Keratinocyte (primary cell): ENCODE results near the gene STK32C. TPM values are rescaled to one million over a fixed set of nuclear protein-coding genes. Genes with fewer than 3 reads are reported as not detected.

Source experiments
- DNase-seq: peaks from one replicate; pipeline ENCODE4 v3.0.0-alpha.2; 2011; ENCODE audit warnings: low read depth, missing footprints, low spot score
- FAIRE-seq: peaks from 2 replicates; lab custom pipeline; 2011; peaks lifted over from hg19 to GRCh38; lab: Jason Lieb, UNC
- H2AFZ ChIP-seq: 2 replicates; pipeline ENCODE4 v1.6.0; 2012; ENCODE audit warnings: low read length, control low read depth, inconsistent platforms; ENCODE audit not compliant: control insufficient read depth
- H3K27ac ChIP-seq: 2 replicates; pipeline ENCODE4 v1.5.1; 2011; ENCODE audit warnings: low read length; ENCODE audit not compliant: control insufficient read depth, insufficient read depth
- H3K27me3 ChIP-seq: 3 replicates; pipeline ENCODE4 v1.6.0; 2011; ENCODE audit warnings: low read length; ENCODE audit not compliant: control insufficient read depth, insufficient read depth; ENCODE audit errors: extremely low read depth
- H3K36me3 ChIP-seq, 2 experiments: 2 replicates in 1 of 2; 3 replicates in 1 of 2; pipeline ENCODE4 v1.5.1; 2011; ENCODE audit warnings: low read length in 2 of 2, mild to moderate bottlenecking in 1 of 2; ENCODE audit not compliant: control insufficient read depth in 2 of 2, insufficient read depth in 2 of 2; ENCODE audit errors: extremely low read depth in 1 of 2
- H3K4me1 ChIP-seq: 3 replicates; pipeline ENCODE4 v1.5.1; 2011; ENCODE audit warnings: low read length; ENCODE audit not compliant: control insufficient read depth, insufficient read depth; ENCODE audit errors: extremely low read depth
- H3K4me2 ChIP-seq: 3 replicates; pipeline ENCODE4 v1.6.0; 2011; ENCODE audit warnings: low read depth, low read length; ENCODE audit not compliant: control insufficient read depth, insufficient read depth; ENCODE audit errors: extremely low read depth
- H3K4me3 ChIP-seq, 3 experiments: fragments of 200-600 bp in 1 of 3; sonication (generic) in 1 of 3; 2 replicates in 2 of 3; 3 replicates in 1 of 3; pipeline ENCODE4 v1.5.1; 2011 to 2016; ENCODE audit warnings: low read length in 3 of 3, mild to moderate bottlenecking in 3 of 3, control low read depth in 2 of 3, inconsistent platforms in 1 of 3, low read depth in 1 of 3, mixed read lengths in 1 of 3, mixed run types in 1 of 3, moderate library complexity in 1 of 3; ENCODE audit not compliant: control insufficient read depth in 2 of 3, insufficient read depth in 2 of 3; ENCODE audit errors: extremely low read depth in 1 of 3
- H3K79me2 ChIP-seq: 2 replicates; pipeline ENCODE4 v1.6.0; 2012; ENCODE audit warnings: low read length; ENCODE audit not compliant: control insufficient read depth, insufficient read depth
- H3K9ac ChIP-seq: 3 replicates; pipeline ENCODE4 v1.6.0; 2011; ENCODE audit warnings: low read length; ENCODE audit not compliant: control insufficient read depth, insufficient read depth; ENCODE audit errors: extremely low read depth
- H3K9me1 ChIP-seq: 3 replicates; pipeline ENCODE4 v1.6.0; 2011; ENCODE audit warnings: low read length; ENCODE audit not compliant: control insufficient read depth, insufficient read depth; ENCODE audit errors: extremely low read depth
- H3K9me3 ChIP-seq: 2 replicates; pipeline ENCODE4 v1.5.1; 2012; ENCODE audit warnings: low read depth, low read length; ENCODE audit not compliant: control insufficient read depth
- H4K20me1 ChIP-seq: 3 replicates; pipeline ENCODE4 v1.6.0; 2011; ENCODE audit warnings: low read length; ENCODE audit not compliant: control insufficient read depth, insufficient read depth; ENCODE audit errors: extremely low read depth
- CTCF ChIP-seq, 3 experiments: IDR thresholded peaks in 1 of 3; conservative IDR thresholded peaks in 1 of 3; optimal IDR thresholded peaks in 1 of 3; 2 replicates in 2 of 3; 3 replicates in 1 of 3; pipeline versions ENCODE3 to v1.5.1; 2011; ENCODE audit warnings: low read length in 3 of 3, mild to moderate bottlenecking in 3 of 3, moderate library complexity in 2 of 3, control low read depth in 1 of 3, inconsistent platforms in 1 of 3; ENCODE audit not compliant: insufficient read depth in 2 of 3; ENCODE audit errors: extremely low read depth in 1 of 3
- EZH2 ChIP-seq: IDR thresholded peaks from one replicate; pipeline ENCODE4 v1.6.1; 2012; ENCODE audit warnings: inconsistent platforms, mild to moderate bottlenecking, low read length, moderate library complexity
- dilution Hi-C: fragments of 300-500 bp; cut with MboI; formaldehyde crosslinking; loops from one replicate; pipeline ENCODE4 v1.7.0; 2020; ENCODE audit warnings: low sequenced_read_pairs; ENCODE audit not compliant: extremely low pct_ligation_motif_present
- polyA plus RNA-seq, 5 experiments: library from polyadenylated mRNA; depleted of rRNA in 3 of 5; stranded (reverse) in 3 of 5; stranded (forward) in 1 of 5; unstranded in 1 of 5; fragments of >200 nt; gene quantifications; 1 replicate in 1 of 5; 2 replicates in 3 of 5; 3 replicates in 1 of 5; pipeline versions ENCODE4 v1.2.1 to v1.2.3, GENCODE V29; 2011 to 2012; ENCODE audit warnings: missing spikeins in 2 of 5, low read depth in 1 of 5, low replicate concordance in 1 of 5

The STK32C gene
- polyA plus RNA-seq, 1 donor (not counting 4 experiments of a cell fraction or from before 2014, with no cell fraction given), result 4.1 TPM

- H3K36me3 ChIP-seq, result no peaks in the 10 kb centered on the region
- H3K4me1 ChIP-seq, result no peaks in the 10 kb centered on the region
- TF ChIP-seq EZH2, result no peak
- TF ChIP-seq CTCF (optimal IDR thresholded peaks at IDR 0.05 in 1 of 3, IDR thresholded peaks at IDR 0.05 in 1 of 3, conservative IDR thresholded peaks at IDR 0.05 in 1 of 3; ENCODE audit: extremely low read depth in 1 of 3, insufficient read depth in 2 of 3, low read length in 3 of 3), result no peak
- FAIRE-seq, result no peak
- no peaks in the 10 kb centered on the region for H3K27me3 ChIP-seq
- DNase-seq, result no peak
- H3K9ac ChIP-seq, result no peak overlapping the region
- no peak overlapping the region for H3K27ac ChIP-seq
- H3K9me1 ChIP-seq, result no peaks in the 10 kb centered on the region
- no peaks in the 10 kb centered on the region for H4K20me1 ChIP-seq
- no peak overlapping the region for H3K4me2 ChIP-seq
- dilution Hi-C loops, result no loop called here
- H2AFZ ChIP-seq, result no peak overlapping the region
- no peaks in the 10 kb centered on the region for H3K79me2 ChIP-seq
- H3K9me3 ChIP-seq, result no peaks in the 10 kb centered on the region
- no peak overlapping the region for H3K4me3 ChIP-seq
These were observed 102.8 kb downstream of the STK32C start for GRCh38 chr10:132204781-132205473.

GRCh38 chr10:132204078-132204780 is 103.5 kb downstream of the STK32C start:
- dilution Hi-C loops, result no loop called here
- no peak overlapping the region for H2AFZ ChIP-seq
- no peak overlapping the region for H3K27ac ChIP-seq
- DNase-seq, result no peak
- no peaks in the 10 kb centered on the region for H4K20me1 ChIP-seq
- H3K27me3 ChIP-seq, result no peaks in the 10 kb centered on the region
- FAIRE-seq, result no peak
- no peak overlapping the region for H3K9ac ChIP-seq
- H3K9me3 ChIP-seq, result no peaks in the 10 kb centered on the region
- no peaks in the 10 kb centered on the region for H3K36me3 ChIP-seq
- no peak overlapping the region for H3K4me2 ChIP-seq
- H3K79me2 ChIP-seq, result no peaks in the 10 kb centered on the region
- H3K9me1 ChIP-seq, result no peaks in the 10 kb centered on the region
- no peak overlapping the region for H3K4me3 ChIP-seq
- TF ChIP-seq CTCF (optimal IDR thresholded peaks at IDR 0.05 in 1 of 3, IDR thresholded peaks at IDR 0.05 in 1 of 3, conservative IDR thresholded peaks at IDR 0.05 in 1 of 3; ENCODE audit: extremely low read depth in 1 of 3, insufficient read depth in 2 of 3, low read length in 3 of 3) (no peak), EZH2 (no peak)
- H3K4me1 ChIP-seq, result no peaks in the 10 kb centered on the region
